Measurements from ENCODE around the gene ATP2B3.

The ATP2B3 gene

DNA sequence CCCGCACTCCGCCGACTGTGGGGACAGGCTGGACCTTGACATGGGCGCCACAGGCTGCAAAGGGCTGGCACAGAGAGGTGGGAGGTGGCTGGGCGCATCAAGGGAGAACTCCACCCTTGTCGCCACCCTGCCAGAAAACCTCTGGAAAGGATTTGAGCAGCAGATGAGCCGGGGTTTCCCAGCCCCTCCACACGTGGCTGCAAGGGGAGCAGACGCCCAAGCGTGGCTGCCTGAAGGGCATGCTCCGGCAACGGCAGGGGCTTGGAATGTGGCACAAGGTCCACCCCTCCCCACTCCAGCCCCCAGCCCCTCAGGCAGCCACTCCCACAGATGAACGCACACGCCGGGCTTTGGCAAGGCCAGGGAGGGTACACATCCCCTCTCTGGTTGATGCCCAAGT lies 18.1 kb upstream of the ATP2B3 start:
- Histone ChIP-seq H3K4me3 (ENCODE audit: low read depth in 1 of 2, low read length in 2 of 2) (no peak overlapping the region), H3K4me1 (ENCODE audit: insufficient read depth, low read length) (no peaks in the 10 kb centered on the region), H3K27ac (ENCODE audit: low read depth, low read length) (no peak overlapping the region), H3K27me3 (ENCODE audit: control insufficient read depth in 1 of 2, insufficient read depth in 2 of 2, low read length in 2 of 2) (peaks cover 0 to 27% of the 10 kb centered on the region in 2 donors), H3K9me3 (ENCODE audit: low read length) (no peaks in the 10 kb centered on the region), H3K9ac (ENCODE audit: low read length) (no peak overlapping the region), H3K36me3 (ENCODE audit: insufficient read depth, low read length) (no peaks in the 10 kb centered on the region)

DNA sequence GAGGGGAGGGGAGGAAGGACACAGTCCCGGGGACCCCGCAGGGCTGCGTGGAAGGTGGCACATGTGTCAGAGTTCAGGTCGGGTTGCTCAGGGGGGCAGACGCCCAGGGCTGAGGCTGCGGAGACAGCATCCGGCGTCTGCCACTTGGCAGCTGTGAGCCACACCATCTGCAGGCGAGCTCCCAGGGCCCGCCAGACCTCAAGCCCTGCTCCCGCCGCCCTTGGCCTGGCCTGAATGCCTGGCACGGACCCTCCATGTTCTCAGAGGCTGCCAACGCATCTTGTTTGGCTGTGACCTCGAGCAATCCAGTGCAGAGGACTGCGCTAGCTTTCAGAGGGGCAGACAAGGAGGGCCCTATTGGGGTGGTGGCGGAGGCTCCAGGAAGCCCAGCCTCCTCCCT lies 17.6 kb upstream of the ATP2B3 start:
- Histone ChIP-seq H3K27ac (ENCODE audit: low read depth, low read length) (no peak overlapping the region), H3K4me3 (ENCODE audit: low read depth in 1 of 2, low read length in 2 of 2) (no peak overlapping the region), H3K27me3 (ENCODE audit: control insufficient read depth in 1 of 2, insufficient read depth in 2 of 2, low read length in 2 of 2) (peaks cover 0 to 29% of the 10 kb centered on the region in 2 donors), H3K9ac (ENCODE audit: low read length) (no peak overlapping the region), H3K4me1 (ENCODE audit: insufficient read depth, low read length) (no peaks in the 10 kb centered on the region), H3K9me3 (ENCODE audit: low read length) (no peaks in the 10 kb centered on the region), H3K36me3 (ENCODE audit: insufficient read depth, low read length) (no peaks in the 10 kb centered on the region)

DNA sequence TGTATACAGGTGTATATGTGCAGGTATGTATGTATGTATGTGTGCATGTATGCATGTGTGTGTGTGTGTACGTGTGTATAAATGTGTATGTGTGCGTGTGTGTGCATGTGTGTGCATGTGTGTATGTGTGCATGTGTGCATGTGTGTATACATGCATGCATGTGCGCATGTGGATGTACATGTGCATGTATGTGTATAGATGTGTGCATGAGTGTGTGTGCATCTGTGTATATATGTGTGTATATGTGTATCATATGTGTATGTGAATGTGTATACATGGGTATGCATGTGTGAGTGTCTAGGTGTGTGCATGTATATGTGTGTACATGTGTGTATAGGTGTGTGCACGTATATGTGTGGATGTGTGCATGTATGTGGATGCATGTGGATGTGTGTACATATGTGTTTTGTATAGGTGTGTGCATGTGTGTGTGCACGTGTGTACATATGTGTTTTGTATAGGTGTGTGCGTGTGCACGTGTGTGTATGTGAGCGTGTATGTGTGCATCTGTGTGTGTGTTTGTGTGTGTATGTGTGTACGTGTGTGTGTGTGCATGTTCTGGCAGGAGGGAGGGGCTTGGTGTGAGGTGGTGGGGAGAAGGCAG lies 16.7 kb upstream of the ATP2B3 start:
- no peak overlapping the region for H3K27ac ChIP-seq (ENCODE audit: low read depth, low read length)

DNA sequence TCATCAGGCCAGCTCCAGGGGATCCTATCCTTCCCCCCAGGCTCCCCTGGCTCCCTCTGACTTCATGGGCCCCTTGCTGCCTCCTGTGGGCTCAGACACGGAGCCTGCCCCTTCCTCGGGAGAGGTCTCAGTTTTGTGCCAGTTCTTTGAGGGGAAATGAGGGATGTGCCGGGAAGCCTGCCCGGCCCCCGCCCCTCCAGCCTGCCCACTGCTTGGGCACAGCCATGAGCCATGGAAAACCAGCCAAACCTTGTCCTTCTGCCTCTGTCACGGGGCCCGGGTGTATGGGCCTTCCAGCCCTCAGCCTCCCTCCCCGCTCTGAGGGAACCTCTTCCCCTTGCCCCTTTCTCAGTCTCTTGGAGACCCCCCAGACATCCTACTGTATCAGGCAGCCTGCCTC lies 15.9 kb upstream of the ATP2B3 start:
- Histone ChIP-seq H3K36me3 (ENCODE audit: insufficient read depth, low read length) (no peaks in the 10 kb centered on the region), H3K9me3 (ENCODE audit: low read length) (no peaks in the 10 kb centered on the region), H3K27ac (ENCODE audit: low read depth, low read length) (no peak overlapping the region), H3K27me3 (ENCODE audit: control insufficient read depth in 1 of 2, insufficient read depth in 2 of 2, low read length in 2 of 2) (peaks cover 0 to 17% of the 10 kb centered on the region in 2 donors), H3K4me3 (ENCODE audit: low read depth in 1 of 2, low read length in 2 of 2) (no peak overlapping the region), H3K4me1 (ENCODE audit: insufficient read depth, low read length) (no peaks in the 10 kb centered on the region), H3K9ac (ENCODE audit: low read length) (no peak overlapping the region)

More for the DNA sequence above, 16.7 kb upstream of the ATP2B3 start:
- Histone ChIP-seq H3K4me1 (ENCODE audit: insufficient read depth, low read length) (no peaks in the 10 kb centered on the region), H3K4me3 (ENCODE audit: low read depth in 1 of 2, low read length in 2 of 2) (no peak overlapping the region), H3K9me3 (ENCODE audit: low read length) (no peaks in the 10 kb centered on the region), H3K27me3 (ENCODE audit: control insufficient read depth in 1 of 2, insufficient read depth in 2 of 2, low read length in 2 of 2) (peaks cover 0 to 25% of the 10 kb centered on the region in 2 donors), H3K9ac (ENCODE audit: low read length) (no peak overlapping the region), H3K36me3 (ENCODE audit: insufficient read depth, low read length) (no peaks in the 10 kb centered on the region)

DNA sequence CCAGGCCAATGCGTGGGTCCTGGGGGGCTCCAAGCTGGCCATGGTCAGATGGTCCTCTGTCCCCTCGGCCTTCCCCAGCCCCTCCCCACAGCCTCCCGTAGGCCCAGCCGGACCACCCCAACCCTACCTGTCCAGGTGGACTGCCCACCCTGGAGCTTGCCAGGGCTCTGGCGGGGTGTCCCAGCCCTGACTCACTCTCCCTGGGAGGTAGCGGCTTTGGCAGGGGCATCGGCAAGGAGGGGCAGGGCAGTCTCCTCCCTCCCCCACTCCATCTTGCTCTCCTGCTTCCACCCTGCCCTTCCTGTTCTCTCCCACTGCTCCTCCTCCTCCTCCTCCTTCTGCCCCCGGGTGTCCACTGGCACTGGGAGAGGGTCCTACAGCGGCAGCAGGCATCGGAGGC lies 15.3 kb upstream of the ATP2B3 start:
- Histone ChIP-seq H3K4me1 (ENCODE audit: insufficient read depth, low read length) (no peaks in the 10 kb centered on the region), H3K4me3 (ENCODE audit: low read depth in 1 of 2, low read length in 2 of 2) (no peak overlapping the region), H3K9ac (ENCODE audit: low read length) (no peak overlapping the region), H3K36me3 (ENCODE audit: insufficient read depth, low read length) (no peaks in the 10 kb centered on the region), H3K27me3 (ENCODE audit: control insufficient read depth in 1 of 2, insufficient read depth in 2 of 2, low read length in 2 of 2) (peaks cover 0 to 16% of the 10 kb centered on the region in 2 donors), H3K27ac (ENCODE audit: low read depth, low read length) (no peak overlapping the region), H3K9me3 (ENCODE audit: low read length) (no peaks in the 10 kb centered on the region)

DNA sequence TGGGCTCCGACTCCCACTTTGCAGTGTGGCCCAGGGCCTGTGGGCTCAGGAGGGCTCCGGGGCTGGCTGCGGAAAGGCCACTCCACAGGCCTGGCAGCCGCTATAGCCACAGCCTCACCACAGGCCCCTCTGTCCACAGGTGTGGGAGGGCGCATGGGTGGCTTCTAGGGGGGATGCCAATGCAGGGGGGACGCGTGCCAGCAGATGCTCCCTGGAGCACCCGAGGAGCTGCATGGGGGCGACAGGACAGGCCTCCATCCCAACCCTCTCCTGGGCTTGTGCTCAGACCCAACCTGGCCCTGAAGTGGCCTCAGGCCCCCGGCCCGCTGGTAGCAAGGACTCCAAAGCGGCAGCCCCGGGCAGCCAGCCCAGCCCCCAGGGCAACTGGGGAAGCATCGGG lies 14.6 kb upstream of the ATP2B3 start:
- H3K36me3 ChIP-seq (ENCODE audit: insufficient read depth, low read length): no peaks in the 10 kb centered on the region
- peaks cover 3% of the 10 kb centered on the region for H3K4me1 ChIP-seq (ENCODE audit: insufficient read depth, low read length)
- H3K27ac ChIP-seq (ENCODE audit: low read depth, low read length): no peak overlapping the region
- H3K4me3 ChIP-seq (ENCODE audit: low read depth in 1 of 2, low read length in 2 of 2): no peak overlapping the region
- peaks cover 0 to 16% of the 10 kb centered on the region in 2 donors for H3K27me3 ChIP-seq (ENCODE audit: control insufficient read depth in 1 of 2, insufficient read depth in 2 of 2, low read length in 2 of 2)
- no peak overlapping the region for H3K9ac ChIP-seq (ENCODE audit: low read length)
- H3K9me3 ChIP-seq (ENCODE audit: low read length): no peaks in the 10 kb centered on the region

DNA sequence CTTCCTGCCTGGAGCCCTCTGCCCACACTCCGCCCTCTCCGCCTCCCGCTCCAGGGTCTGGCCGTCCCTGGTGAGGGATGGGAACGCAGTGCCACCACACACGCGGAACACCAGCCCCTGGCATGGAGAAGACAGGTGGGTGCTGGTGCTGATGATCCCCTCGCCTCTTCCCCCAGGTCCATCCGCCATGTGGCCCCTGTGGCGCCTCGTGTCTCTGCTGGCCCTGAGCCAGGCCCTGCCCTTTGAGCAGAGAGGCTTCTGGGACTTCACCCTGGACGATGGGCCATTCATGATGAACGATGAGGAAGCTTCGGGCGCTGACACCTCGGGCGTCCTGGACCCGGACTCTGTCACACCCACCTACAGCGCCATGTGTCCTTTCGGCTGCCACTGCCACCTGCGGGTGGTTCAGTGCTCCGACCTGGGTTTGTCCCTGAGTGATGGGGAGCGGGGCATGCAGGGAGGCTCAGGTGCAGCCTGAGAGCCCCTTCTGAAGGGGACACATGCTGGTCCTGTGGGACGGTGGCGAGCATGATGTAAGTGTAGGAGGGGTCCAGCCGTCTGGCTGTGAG lies 12.9 kb upstream of the ATP2B3 start:
- no peak overlapping the region for H3K9ac ChIP-seq (ENCODE audit: low read length)
- H3K36me3 ChIP-seq (ENCODE audit: insufficient read depth, low read length): no peaks in the 10 kb centered on the region
- no peak overlapping the region for H3K4me3 ChIP-seq (ENCODE audit: low read depth in 1 of 2, low read length in 2 of 2)
- H3K27me3 ChIP-seq (ENCODE audit: control insufficient read depth in 1 of 2, insufficient read depth in 2 of 2, low read length in 2 of 2): peaks cover 0 to 16% of the 10 kb centered on the region in 2 donors
- no peaks in the 10 kb centered on the region for H3K9me3 ChIP-seq (ENCODE audit: low read length)
- H3K4me1 ChIP-seq (ENCODE audit: insufficient read depth, low read length): peaks cover 3% of the 10 kb centered on the region
- no peak overlapping the region for H3K27ac ChIP-seq (ENCODE audit: low read depth, low read length)

DNA sequence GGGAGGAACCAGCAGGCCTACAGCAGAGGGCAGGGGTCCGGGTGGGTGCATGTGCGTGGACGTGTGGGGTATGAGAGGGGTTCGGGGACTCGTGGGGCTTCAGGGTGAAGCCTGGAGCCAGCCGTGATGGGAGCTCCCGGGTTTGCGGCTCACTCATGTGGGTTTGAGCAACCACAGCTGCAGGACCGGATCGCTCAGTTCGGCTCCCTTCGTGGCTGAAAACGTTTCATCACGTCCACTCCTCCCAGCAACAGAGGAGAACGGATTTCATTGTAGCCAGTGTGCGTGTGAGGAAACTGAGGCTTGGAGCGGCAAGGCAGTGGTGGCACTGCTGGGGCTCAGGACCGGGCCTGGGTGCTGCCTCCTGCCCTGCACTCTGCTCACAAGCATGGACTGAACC lies 12.1 kb upstream of the ATP2B3 start:
- Histone ChIP-seq H3K4me3 (ENCODE audit: low read depth in 1 of 2, low read length in 2 of 2) (no peak overlapping the region), H3K9ac (ENCODE audit: low read length) (no peak overlapping the region), H3K4me1 (ENCODE audit: insufficient read depth, low read length) (peaks cover 3% of the 10 kb centered on the region), H3K27me3 (ENCODE audit: control insufficient read depth in 1 of 2, insufficient read depth in 2 of 2, low read length in 2 of 2) (peaks cover 0 to 19% of the 10 kb centered on the region in 2 donors), H3K27ac (ENCODE audit: low read depth, low read length) (no peak overlapping the region), H3K9me3 (ENCODE audit: low read length) (no peaks in the 10 kb centered on the region), H3K36me3 (ENCODE audit: insufficient read depth, low read length) (no peaks in the 10 kb centered on the region)

DNA sequence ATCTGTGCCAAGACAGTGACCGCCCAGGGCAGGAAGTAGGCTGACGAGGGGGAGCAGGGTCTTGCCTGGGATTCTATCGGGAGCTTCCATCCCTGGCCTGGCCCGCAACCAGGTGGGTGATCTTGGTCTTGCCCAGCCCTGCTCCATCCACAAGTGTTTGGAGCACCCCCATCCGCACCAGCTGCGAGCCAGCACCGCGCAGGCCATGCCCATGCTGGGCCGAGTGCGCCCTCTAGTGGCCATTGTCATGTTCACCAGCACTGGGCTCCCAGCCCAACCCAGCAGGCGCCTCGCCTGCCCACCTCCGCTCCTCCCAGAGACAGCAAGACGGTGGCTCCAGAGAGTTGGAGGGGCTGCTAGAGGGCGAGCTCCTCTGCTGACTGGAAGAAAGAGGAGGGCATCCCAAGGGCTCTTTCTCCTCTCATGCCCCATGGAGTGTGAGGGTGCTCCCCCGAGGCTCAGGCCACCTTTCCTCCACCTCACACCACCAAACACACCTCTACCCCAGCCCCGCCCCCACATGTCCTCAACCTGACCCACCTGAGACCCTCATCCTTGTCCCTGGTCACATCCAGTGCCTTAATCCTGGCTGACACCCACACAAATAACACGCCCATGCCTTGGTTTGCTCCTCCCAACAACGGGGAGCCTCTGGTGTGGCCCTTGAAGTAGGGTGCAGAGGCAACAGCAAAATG lies 9.8 kb upstream of the ATP2B3 start:
- Histone ChIP-seq H3K4me3 (ENCODE audit: low read depth in 1 of 2, low read length in 2 of 2) (no peak overlapping the region), H3K9ac (ENCODE audit: low read length) (no peak overlapping the region), H3K9me3 (ENCODE audit: low read length) (no peaks in the 10 kb centered on the region), H3K27me3 (ENCODE audit: control insufficient read depth in 1 of 2, insufficient read depth in 2 of 2, low read length in 2 of 2) (peaks cover 0 to 19% of the 10 kb centered on the region in 2 donors), H3K27ac (ENCODE audit: low read depth, low read length) (no peak overlapping the region), H3K36me3 (ENCODE audit: insufficient read depth, low read length) (no peaks in the 10 kb centered on the region), H3K4me1 (ENCODE audit: insufficient read depth, low read length) (peaks cover 3% of the 10 kb centered on the region)

DNA sequence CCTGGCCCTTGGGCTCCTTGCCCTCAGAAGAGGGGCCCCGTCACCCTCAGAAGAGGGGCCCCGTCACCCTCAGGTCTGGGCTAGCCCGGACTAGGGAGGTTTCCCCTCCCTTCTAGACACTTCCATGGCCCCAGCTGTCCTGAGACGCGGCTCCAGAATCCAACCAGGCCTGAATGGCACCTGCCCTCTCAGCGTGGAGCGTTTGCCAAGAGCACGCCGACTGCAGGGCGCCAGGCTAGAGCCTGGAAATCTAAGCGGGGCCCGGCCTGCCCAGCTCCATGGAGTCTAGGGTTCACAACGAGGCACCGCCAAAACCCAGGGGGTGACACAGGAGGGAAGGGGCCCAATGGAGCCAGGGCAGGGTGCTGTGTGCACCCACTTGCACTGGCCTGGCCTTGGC lies 7.8 kb upstream of the ATP2B3 start:
- peaks cover 3% of the 10 kb centered on the region for H3K4me1 ChIP-seq (ENCODE audit: insufficient read depth, low read length)
- no peak overlapping the region for H3K27ac ChIP-seq (ENCODE audit: low read depth, low read length)
- H3K9me3 ChIP-seq (ENCODE audit: low read length): no peaks in the 10 kb centered on the region
- H3K27me3 ChIP-seq (ENCODE audit: control insufficient read depth in 1 of 2, insufficient read depth in 2 of 2, low read length in 2 of 2): peaks cover 0 to 15% of the 10 kb centered on the region in 2 donors
- no peak overlapping the region for H3K9ac ChIP-seq (ENCODE audit: low read length)
- no peaks in the 10 kb centered on the region for H3K36me3 ChIP-seq (ENCODE audit: insufficient read depth, low read length)
- H3K4me3 ChIP-seq (ENCODE audit: low read depth in 1 of 2, low read length in 2 of 2): no peak overlapping the region

DNA sequence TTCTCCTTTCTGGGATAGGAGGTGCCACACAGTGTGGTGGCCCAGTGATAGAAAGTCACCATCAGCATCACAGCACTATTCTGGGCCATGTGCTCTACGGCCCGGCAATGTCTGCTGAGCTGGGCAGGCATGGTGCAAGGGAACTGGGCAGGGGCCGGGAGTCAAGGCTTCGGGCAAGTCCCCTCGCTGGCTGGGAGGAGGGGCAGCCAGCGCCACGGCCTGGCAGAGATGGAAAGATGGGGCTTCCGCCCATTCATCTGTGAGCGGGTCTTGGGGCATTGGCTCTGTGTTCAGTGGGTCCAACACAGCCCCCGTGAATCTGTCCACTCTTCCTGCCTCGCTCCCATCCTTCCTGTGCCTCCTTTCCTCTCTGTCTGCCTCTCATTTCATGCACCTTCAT lies 7.1 kb upstream of the ATP2B3 start:
- Histone ChIP-seq H3K4me3 (ENCODE audit: low read depth in 1 of 2, low read length in 2 of 2) (no peak overlapping the region), H3K4me1 (ENCODE audit: insufficient read depth, low read length) (peaks cover 3% of the 10 kb centered on the region), H3K9me3 (ENCODE audit: low read length) (no peaks in the 10 kb centered on the region), H3K27ac (ENCODE audit: low read depth, low read length) (no peak overlapping the region), H3K9ac (ENCODE audit: low read length) (no peak overlapping the region), H3K36me3 (ENCODE audit: insufficient read depth, low read length) (no peaks in the 10 kb centered on the region), H3K27me3 (ENCODE audit: control insufficient read depth in 1 of 2, insufficient read depth in 2 of 2, low read length in 2 of 2) (peaks cover 0 to 8% of the 10 kb centered on the region in 2 donors)

Data from muscle layer of colon (tissue), 2 donors.